HEK293 (cell line): ENCODE results near the gene DGKQ.

Experiments used
- CTCF ChIA-PET: fragments of 350-600 bp; formaldehyde crosslinking; extraction: SDS; loops from one replicate; lab custom pipeline; 2021; ENCODE audit warnings: antibody characterized with exemption; lab: Yijun Ruan, JAX
- POLR2A ChIA-PET: fragments of 300-600 bp; formaldehyde crosslinking; extraction: SDS; loops from one replicate; lab custom pipeline; 2020; ENCODE audit warnings: antibody characterized with exemption, inconsistent platforms; lab: Yijun Ruan, JAX
- H3K27ac ChIP-seq: fragments of 200-500 bp; sonication (Bioruptor generic); 2 replicates; pipeline ENCODE4 v1.5.1; 2014; ENCODE audit warnings: low read depth, low read length, control low read depth, inconsistent platforms; ENCODE audit errors: extremely low read depth
- H3K36me3 ChIP-seq, 2 experiments: fragments of 200-500 bp in 1 of 2; sonication (Bioruptor generic) in 1 of 2; 1 replicate in 1 of 2; 2 replicates in 1 of 2; pipeline ENCODE4 v1.5.1; 2014 to 2017; ENCODE audit warnings: inconsistent platforms in 2 of 2, low read length in 2 of 2; ENCODE audit not compliant: control insufficient read depth in 2 of 2, insufficient read depth in 1 of 2
- H3K4me1 ChIP-seq: fragments of 200-500 bp; sonication (Bioruptor generic); 2 replicates; pipeline ENCODE4 v1.5.1; 2014; ENCODE audit warnings: mild to moderate bottlenecking, low read length, inconsistent platforms; ENCODE audit not compliant: control insufficient read depth, insufficient read depth
- H3K4me3 ChIP-seq: 2 replicates; pipeline ENCODE4 v1.5.1; 2011; ENCODE audit warnings: low read depth, mild to moderate bottlenecking, control low read depth, low read length, moderate library complexity
- H3K9me3 ChIP-seq: fragments of 200-500 bp; sonication (Bioruptor generic); 2 replicates; pipeline ENCODE4 v1.5.1; 2014; ENCODE audit warnings: low read depth, low read length, inconsistent platforms; ENCODE audit not compliant: control insufficient read depth, insufficient read depth
- PRDM1 ChIP-seq: fragments of 450-650 bp; formaldehyde crosslinking; IDR thresholded peaks from 2 replicates; pipeline ENCODE4; 2016; ENCODE audit warnings: missing biosample characterization, missing genetic modification characterization
- REPIN1 ChIP-seq: fragments of 450-650 bp; formaldehyde crosslinking; IDR thresholded peaks from 2 replicates; pipeline ENCODE4 v1.5.1; 2017; ENCODE audit warnings: missing biosample characterization, missing genetic modification characterization, low read depth
- SCRT1 ChIP-seq: fragments of 450-650 bp; formaldehyde crosslinking; IDR thresholded peaks from 2 replicates; pipeline ENCODE4 v1.5.1; 2016; ENCODE audit warnings: missing biosample characterization, missing genetic modification characterization, borderline replicate concordance
- SP2 ChIP-seq: fragments of 450-650 bp; formaldehyde crosslinking; IDR thresholded peaks from 2 replicates; pipeline ENCODE4 v1.5.1; 2016; ENCODE audit warnings: missing biosample characterization, missing genetic modification characterization
- ZNF140 ChIP-seq: fragments of 450-650 bp; formaldehyde crosslinking; IDR thresholded peaks from 2 replicates; pipeline ENCODE4 v1.5.1; 2016; ENCODE audit warnings: missing biosample characterization, missing genetic modification characterization
- ZNF302 ChIP-seq: fragments of 450-650 bp; formaldehyde crosslinking; IDR thresholded peaks from 2 replicates; pipeline ENCODE4 v1.5.1; 2016; ENCODE audit warnings: missing biosample characterization, missing genetic modification characterization, low read depth
- ZNF311 ChIP-seq: fragments of 450-650 bp; formaldehyde crosslinking; IDR thresholded peaks from 2 replicates; pipeline ENCODE4 v1.5.1; 2017; ENCODE audit warnings: missing biosample characterization, missing genetic modification characterization, borderline replicate concordance
- ZNF391 ChIP-seq: fragments of 450-650 bp; formaldehyde crosslinking; IDR thresholded peaks from 2 replicates; pipeline ENCODE4 v1.5.1; 2016; ENCODE audit warnings: low read depth, missing biosample characterization, missing genetic modification characterization, borderline replicate concordance
- ZNF394 ChIP-seq: fragments of 450-650 bp; formaldehyde crosslinking; IDR thresholded peaks from 2 replicates; pipeline ENCODE4 v1.5.1; 2016; ENCODE audit warnings: missing biosample characterization, missing genetic modification characterization, mild to moderate bottlenecking, moderate library complexity, borderline replicate concordance
- ZNF473 ChIP-seq: fragments of 450-650 bp; formaldehyde crosslinking; IDR thresholded peaks from 2 replicates; pipeline ENCODE4 v1.5.1; 2017; ENCODE audit warnings: missing biosample characterization, missing genetic modification characterization
- ZNF529 ChIP-seq: fragments of 450-650 bp; formaldehyde crosslinking; IDR thresholded peaks from 2 replicates; pipeline ENCODE4 v1.5.1; 2017; ENCODE audit warnings: missing genetic modification characterization, missing biosample characterization; ENCODE audit not compliant: insufficient replicate concordance
- ZNF571 ChIP-seq: fragments of 450-650 bp; formaldehyde crosslinking; IDR thresholded peaks from 2 replicates; pipeline ENCODE4 v1.5.0; 2017; ENCODE audit warnings: missing biosample characterization, missing genetic modification characterization
- ZNF621 ChIP-seq: fragments of 450-650 bp; formaldehyde crosslinking; IDR thresholded peaks from 2 replicates; pipeline ENCODE4 v1.5.1; 2017; ENCODE audit warnings: missing biosample characterization, missing genetic modification characterization
- ZNF670 ChIP-seq: fragments of 450-650 bp; formaldehyde crosslinking; IDR thresholded peaks from 2 replicates; pipeline ENCODE4 v1.5.1; 2016; ENCODE audit warnings: missing biosample characterization, missing genetic modification characterization, low read depth
- ZNF776 ChIP-seq: fragments of 450-650 bp; formaldehyde crosslinking; IDR thresholded peaks from 2 replicates; pipeline ENCODE4 v1.5.0; 2017; ENCODE audit warnings: missing biosample characterization, missing genetic modification characterization, borderline replicate concordance
- ZNF843 ChIP-seq: fragments of 450-650 bp; formaldehyde crosslinking; IDR thresholded peaks from 2 replicates; pipeline ENCODE4 v1.5.1; 2016; ENCODE audit warnings: missing biosample characterization, missing genetic modification characterization
- ZSCAN16 ChIP-seq: fragments of 450-650 bp; formaldehyde crosslinking; IDR thresholded peaks from 2 replicates; pipeline ENCODE4 v1.5.1; 2016; ENCODE audit warnings: missing biosample characterization, missing genetic modification characterization
- TF ChIP-seq, protein P1 (sequence below): fragments of 450-650 bp; formaldehyde crosslinking; IDR thresholded peaks from 2 replicates; pipeline ENCODE4 v1.5.1; 2016; ENCODE audit warnings: missing biosample characterization, missing genetic modification characterization
- TF ChIP-seq, protein P2 (sequence below): fragments of 450-650 bp; formaldehyde crosslinking; IDR thresholded peaks from 2 replicates; pipeline ENCODE4 v1.5.1; 2016; ENCODE audit warnings: missing biosample characterization, missing genetic modification characterization, borderline replicate concordance

DGKQ gene

DNA sequence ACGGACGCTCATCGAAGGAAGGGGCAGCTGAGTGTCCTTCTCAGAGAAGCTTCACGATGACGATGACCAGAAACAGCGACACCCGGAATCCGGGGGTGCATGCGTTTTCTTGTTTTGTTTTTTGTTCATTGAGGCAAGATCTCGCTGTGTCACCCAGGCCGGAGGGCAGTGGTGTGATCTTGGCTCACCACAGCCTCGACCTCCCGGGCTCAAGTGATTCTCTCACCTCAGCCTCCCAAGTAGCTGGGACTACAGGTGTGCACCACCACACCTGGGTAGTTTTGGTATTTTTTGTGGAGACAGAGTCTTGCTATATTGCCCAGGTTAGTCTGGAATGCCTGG is 19.8 kb downstream of the DGKQ start:
- no peaks in the 10 kb centered on the region for H3K4me1 ChIP-seq
- no peak overlapping the region for H3K27ac ChIP-seq
- no peaks in the 10 kb centered on the region for H3K9me3 ChIP-seq
- CTCF ChIA-PET = interaction anchor here (0.6 kb wide), 1 partner anchor 12 kb away, joined by 3 read pairs; no protein-coding TSS in a partner anchor
- H3K36me3 ChIP-seq = peaks cover 0 to 19% of the 10 kb centered on the region in 2 experiments; a peak in 1 of 3 replicates
- POLR2A ChIA-PET = no interaction called here
- TF ChIP-seq ZNF311 (tag by site-specific recombination) (no peak), ZNF140 (tag by site-specific recombination) (no peak)
- no peak overlapping the region for H3K4me3 ChIP-seq

DNA sequence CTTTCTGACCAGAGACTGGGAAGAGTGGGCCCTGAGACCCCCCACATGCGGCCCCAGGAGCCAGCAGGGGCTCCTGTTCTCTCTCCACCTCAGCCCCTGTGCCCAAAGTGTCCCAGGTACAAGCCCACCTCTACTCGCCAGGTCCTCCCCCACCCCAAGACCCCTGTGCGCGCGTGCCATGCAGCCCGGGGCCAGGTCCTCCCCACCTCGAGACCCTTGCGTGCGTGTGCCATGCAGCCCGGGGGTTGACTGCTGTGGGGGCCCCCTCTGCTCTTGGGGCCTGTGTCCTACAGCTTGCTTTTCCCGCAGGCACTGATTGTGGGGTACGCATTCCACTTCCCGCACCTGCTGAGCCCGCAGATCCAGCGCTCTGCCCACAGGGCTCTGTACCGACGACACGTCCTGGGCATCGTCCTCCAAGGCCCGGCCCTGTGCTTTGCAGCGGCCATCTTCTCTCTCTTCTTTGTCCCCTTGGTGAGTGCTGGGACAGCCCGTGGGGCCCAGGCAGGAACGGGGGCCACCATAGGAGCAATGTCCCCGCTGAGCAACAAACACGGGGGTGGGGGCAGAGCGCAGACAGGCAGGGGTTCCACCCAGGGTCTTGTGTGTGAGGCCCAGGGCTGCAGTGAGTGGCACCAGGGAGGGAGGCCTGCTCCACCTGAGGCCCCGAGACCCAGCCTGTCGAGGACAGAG is 20.3 kb downstream of the DGKQ start:
- TF ChIP-seq SCRT1 (tag by site-specific recombination) = no peak
- no peak for TF ChIP-seq ZNF571
- TF ChIP-seq REPIN1 = no peak
- TF ChIP-seq ZNF776 (tag by site-specific recombination) = no peak
- no peak for TF ChIP-seq ZNF670 (tag by site-specific recombination)
- TF ChIP-seq, protein P1, sequence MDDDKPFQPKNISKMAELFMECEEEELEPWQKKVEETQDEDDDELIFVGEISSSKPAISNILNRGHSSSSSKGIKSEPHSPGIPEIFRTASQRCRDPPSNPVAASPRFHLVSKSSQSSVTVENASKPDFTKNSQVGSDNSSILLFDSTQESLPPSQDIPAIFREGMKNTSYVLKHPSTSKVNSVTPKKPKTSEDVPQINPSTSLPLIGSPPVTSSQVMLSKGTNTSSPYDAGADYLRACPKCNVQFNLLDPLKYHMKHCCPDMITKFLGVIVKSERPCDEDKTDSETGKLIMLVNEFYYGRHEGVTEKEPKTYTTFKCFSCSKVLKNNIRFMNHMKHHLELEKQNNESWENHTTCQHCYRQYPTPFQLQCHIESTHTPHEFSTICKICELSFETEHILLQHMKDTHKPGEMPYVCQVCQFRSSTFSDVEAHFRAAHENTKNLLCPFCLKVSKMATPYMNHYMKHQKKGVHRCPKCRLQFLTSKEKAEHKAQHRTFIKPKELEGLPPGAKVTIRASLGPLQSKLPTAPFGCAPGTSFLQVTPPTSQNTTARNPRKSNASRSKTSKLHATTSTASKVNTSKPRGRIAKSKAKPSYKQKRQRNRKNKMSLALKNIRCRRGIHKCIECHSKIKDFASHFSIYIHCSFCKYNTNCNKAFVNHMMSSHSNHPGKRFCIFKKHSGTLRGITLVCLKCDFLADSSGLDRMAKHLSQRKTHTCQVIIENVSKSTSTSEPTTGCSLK (tag by site-specific recombination) = no peak
- TF ChIP-seq ZNF391 (tag by site-specific recombination) = no peak
- TF ChIP-seq ZNF529 (tag by site-specific recombination) = no peak
- no peak for TF ChIP-seq ZNF473
- TF ChIP-seq ZNF394 = no peak
- no peak for TF ChIP-seq ZNF302 (tag by site-specific recombination)
- TF ChIP-seq ZNF311 (tag by site-specific recombination) = no peak
- no peak for TF ChIP-seq PRDM1
- TF ChIP-seq ZNF843 (tag by site-specific recombination) = no peak
- no peak for TF ChIP-seq ZSCAN16 (tag by site-specific recombination)
- no peak for TF ChIP-seq ZNF621 (tag by site-specific recombination)
- TF ChIP-seq, protein P2, sequence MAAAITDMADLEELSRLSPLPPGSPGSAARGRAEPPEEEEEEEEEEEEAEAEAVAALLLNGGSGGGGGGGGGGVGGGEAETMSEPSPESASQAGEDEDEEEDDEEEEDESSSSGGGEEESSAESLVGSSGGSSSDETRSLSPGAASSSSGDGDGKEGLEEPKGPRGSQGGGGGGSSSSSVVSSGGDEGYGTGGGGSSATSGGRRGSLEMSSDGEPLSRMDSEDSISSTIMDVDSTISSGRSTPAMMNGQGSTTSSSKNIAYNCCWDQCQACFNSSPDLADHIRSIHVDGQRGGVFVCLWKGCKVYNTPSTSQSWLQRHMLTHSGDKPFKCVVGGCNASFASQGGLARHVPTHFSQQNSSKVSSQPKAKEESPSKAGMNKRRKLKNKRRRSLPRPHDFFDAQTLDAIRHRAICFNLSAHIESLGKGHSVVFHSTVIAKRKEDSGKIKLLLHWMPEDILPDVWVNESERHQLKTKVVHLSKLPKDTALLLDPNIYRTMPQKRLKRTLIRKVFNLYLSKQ (tag by site-specific recombination) = no peak
- TF ChIP-seq SP2 (tag by site-specific recombination) = no peak
- ChIA-PET CTCF (interaction anchor here (0.6 kb wide), 1 partner anchor 12 kb away, joined by 3 read pairs; no protein-coding TSS in a partner anchor), POLR2A (no interaction called here)
- H3K4me3 ChIP-seq = no peak overlapping the region
- no peak overlapping the region for H3K27ac ChIP-seq
- no peaks in the 10 kb centered on the region for H3K4me1 ChIP-seq
- H3K9me3 ChIP-seq = no peaks in the 10 kb centered on the region
- H3K36me3 ChIP-seq = peaks cover 0 to 17% of the 10 kb centered on the region in 2 experiments; a peak in 1 of 3 replicates
